ENCODE results near the gene PLXNA4. TPM values are rescaled to one million over a fixed set of nuclear protein-coding genes. Genes with fewer than 3 reads are reported as not detected.

The PLXNA4 gene
- total RNA-seq, 4 donors from 2014 or later = 1.1 to 2.8 (median 1.4) TPM

- no peak overlapping the region for H3K27ac ChIP-seq
- in situ Hi-C loops (cut with MboI; ENCODE audit: low pct_ligation_motif_present in 1 of 4, low pct_unique_long_range_greater_than_20kb in 1 of 4, low sequenced_read_pairs in 3 of 4) (no loop called here), intact Hi-C loops (cut with DNase I; ENCODE audit: low total_unique reads) (no loop called here)
- DNase-seq = no peak
- no peaks in the 10 kb centered on the region for H3K4me1 ChIP-seq
- H3K36me3 ChIP-seq = no peaks in the 10 kb centered on the region
- no peaks in the 10 kb centered on the region for H3K9me3 ChIP-seq
- TF ChIP-seq CTCF (IDR thresholded peaks at IDR 0.05) (no peak), EP300 (IDR thresholded peaks at IDR 0.05; ENCODE audit: low read depth) (no peak), POLR2AphosphoS5 (IDR thresholded peaks at IDR 0.05) (no peak), POLR2A (IDR thresholded peaks at IDR 0.05) (no peak)
- H3K4me3 ChIP-seq = no peak overlapping the region
- 65 to 75% methylated on average over 4 of the region's 4 CpGs for WGBS, 2 donors (ENCODE audit: low coverage in 1 of 2)
- no peaks in the 10 kb centered on the region for H3K27me3 ChIP-seq
Measured at GRCh38 chr7:132218876-132219275, 357.4 kb downstream of the PLXNA4 start.

GRCh38 chr7:132216847-132217525 is 359.3 kb downstream of the PLXNA4 start:
- in situ Hi-C loops (cut with MboI; ENCODE audit: low pct_ligation_motif_present in 1 of 4, low pct_unique_long_range_greater_than_20kb in 1 of 4, low sequenced_read_pairs in 3 of 4) = no loop called here
- intact Hi-C loops (cut with DNase I; ENCODE audit: low total_unique reads) = no loop called here
- H3K36me3 ChIP-seq = no peaks in the 10 kb centered on the region
- 71 to 76% methylated on average over 6 to 8 of the region's 8 CpGs for WGBS, 2 donors (ENCODE audit: low coverage in 1 of 2)
- H3K9me3 ChIP-seq = no peaks in the 10 kb centered on the region
- no peak overlapping the region for H3K27ac ChIP-seq
- H3K27me3 ChIP-seq = no peaks in the 10 kb centered on the region
- TF ChIP-seq EP300 (IDR thresholded peaks at IDR 0.05; ENCODE audit: low read depth) (no peak), POLR2A (IDR thresholded peaks at IDR 0.05) (no peak), CTCF (IDR thresholded peaks at IDR 0.05) (no peak), POLR2AphosphoS5 (IDR thresholded peaks at IDR 0.05) (no peak)
- no peak for DNase-seq
- no peaks in the 10 kb centered on the region for H3K4me1 ChIP-seq
- no peak overlapping the region for H3K4me3 ChIP-seq

GRCh38 chr7:132214452-132214851 is 361.8 kb downstream of the PLXNA4 start:
- Histone ChIP-seq H3K27me3 (no peaks in the 10 kb centered on the region), H3K9me3 (no peaks in the 10 kb centered on the region), H3K4me3 (no peak overlapping the region), H3K27ac (no peak overlapping the region), H3K4me1 (no peaks in the 10 kb centered on the region), H3K36me3 (no peaks in the 10 kb centered on the region)
- WGBS, 2 donors (ENCODE audit: low coverage in 1 of 2) = 73% methylated on average over 6 of the region's 6 CpGs; no CpG with 5 or more reads in 1 of the 2 donors
- in situ Hi-C loops (cut with MboI; ENCODE audit: low pct_ligation_motif_present in 1 of 4, low pct_unique_long_range_greater_than_20kb in 1 of 4, low sequenced_read_pairs in 3 of 4) = no loop called here
- TF ChIP-seq POLR2A (IDR thresholded peaks at IDR 0.05) (no peak), CTCF (IDR thresholded peaks at IDR 0.05) (no peak), EP300 (IDR thresholded peaks at IDR 0.05; ENCODE audit: low read depth) (no peak), POLR2AphosphoS5 (IDR thresholded peaks at IDR 0.05) (no peak)
- DNase-seq = no peak
- intact Hi-C loops (cut with DNase I; ENCODE audit: low total_unique reads) = no loop called here

GRCh38 chr7:132213583-132213982 is 362.7 kb downstream of the PLXNA4 start:
- Histone ChIP-seq H3K4me1 (no peaks in the 10 kb centered on the region), H3K4me3 (no peak overlapping the region), H3K9me3 (no peaks in the 10 kb centered on the region), H3K27me3 (no peaks in the 10 kb centered on the region), H3K36me3 (no peaks in the 10 kb centered on the region), H3K27ac (no peak overlapping the region)
- TF ChIP-seq EP300 (IDR thresholded peaks at IDR 0.05; ENCODE audit: low read depth) = no peak
- no peak for TF ChIP-seq POLR2A (IDR thresholded peaks at IDR 0.05)
- TF ChIP-seq CTCF (IDR thresholded peaks at IDR 0.05) = no peak
- no peak for TF ChIP-seq POLR2AphosphoS5 (IDR thresholded peaks at IDR 0.05)
- in situ Hi-C loops (cut with MboI; ENCODE audit: low pct_ligation_motif_present in 1 of 4, low pct_unique_long_range_greater_than_20kb in 1 of 4, low sequenced_read_pairs in 3 of 4) (no loop called here), intact Hi-C loops (cut with DNase I; ENCODE audit: low total_unique reads) (no loop called here)
- 76 to 100% methylated on average over 2 to 5 of the region's 5 CpGs for WGBS, 2 donors (ENCODE audit: low coverage in 1 of 2)
- no peak for DNase-seq
